IPS-NIHi7 (cell line): ENCODE measurements around the gene AHI1.
"Not testable (repeated sequence)": the region's sequence is repeated elsewhere in the genome, so short reads cannot be mapped to it uniquely, and the experiment has no call there.

Source experiments
- DNase-seq: peaks from one replicate; pipeline ENCODE4 v3.0.0; 2012; ENCODE audit warnings: mixed read lengths; ENCODE audit errors: extremely low spot score

The AHI1 gene

DNA sequence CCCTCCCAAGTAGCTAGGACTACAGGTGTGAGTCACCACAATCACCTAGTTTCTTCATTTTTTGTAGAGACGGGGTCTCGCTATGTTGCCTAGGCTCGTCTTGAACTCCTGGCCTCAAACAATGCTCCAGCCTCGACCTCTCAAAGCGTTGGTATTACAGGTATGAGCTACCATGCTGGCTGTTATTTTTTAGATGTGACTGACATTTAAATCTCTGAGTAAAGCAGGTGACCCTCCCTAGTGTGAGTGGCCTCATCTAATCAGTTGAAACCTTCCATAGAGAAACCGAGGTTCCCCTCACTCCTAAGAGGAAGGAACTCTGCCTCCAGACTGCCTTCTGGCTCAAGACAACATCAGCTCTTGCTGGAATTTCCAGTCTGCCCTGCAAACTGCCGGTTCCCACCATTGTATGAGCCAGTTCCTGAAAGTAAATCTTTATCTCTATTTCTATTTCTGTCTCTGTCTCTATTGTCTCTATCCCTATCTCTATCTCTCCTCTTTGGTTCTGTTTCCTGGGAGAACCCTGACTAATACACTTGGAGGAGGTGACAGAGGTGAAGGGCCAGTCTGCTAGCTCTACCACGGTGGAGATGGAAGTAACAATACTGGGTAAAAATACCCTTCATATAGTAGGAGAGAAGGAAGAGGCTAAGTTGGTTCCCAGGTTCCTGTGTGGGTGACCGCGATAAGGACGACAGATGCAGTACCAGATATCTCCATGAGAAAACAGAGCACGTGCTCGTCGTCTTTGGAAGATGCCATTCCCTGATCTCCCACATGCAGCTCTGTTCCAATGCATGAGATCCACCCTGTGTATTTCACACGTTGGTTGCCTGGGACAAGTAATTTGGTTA lies 235.4 kb downstream of the AHI1 start:
- DNase-seq, result no peak

- no peak for DNase-seq
Measured at GRCh38 chr6:135260612-135261011, 236.9 kb downstream of the AHI1 start.

DNA sequence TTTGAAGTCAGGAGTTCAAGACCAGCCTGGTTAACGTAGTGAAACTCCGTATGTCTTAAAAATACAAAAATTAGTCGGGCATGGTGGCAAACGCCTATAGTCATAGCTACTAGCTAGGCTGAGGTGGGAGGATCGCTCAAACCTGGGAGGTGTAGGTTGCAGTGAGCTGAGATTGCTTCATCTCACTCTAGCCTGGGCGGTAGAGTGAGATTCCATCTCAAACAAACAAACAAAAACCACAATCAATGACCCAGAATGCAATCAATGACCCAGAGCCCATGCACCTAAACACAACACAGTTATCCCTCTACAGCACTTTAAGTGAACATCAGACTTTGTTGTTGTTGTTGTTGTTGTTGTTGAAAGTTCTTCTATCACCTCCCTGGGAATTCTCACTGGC lies 238.6 kb downstream of the AHI1 start:
- no peak for DNase-seq

- no peak for DNase-seq
Measured at GRCh38 chr6:135257631-135258405, 239.7 kb downstream of the AHI1 start.

GRCh38 chr6:135256866-135257265 lies 240.7 kb downstream of the AHI1 start:
- DNase-seq, result no peak

GRCh38 chr6:135254471-135254870 lies 243.1 kb downstream of the AHI1 start:
- DNase-seq, result no peak

GRCh38 chr6:135251498-135252441 lies 245.8 kb downstream of the AHI1 start:
- DNase-seq, result no peak

- DNase-seq, result peak; percentile 69
Measured at GRCh38 chr6:135250751-135251497, 246.6 kb downstream of the AHI1 start.

- no peak for DNase-seq
Measured at GRCh38 chr6:135250234-135250633, 247.3 kb downstream of the AHI1 start.

- DNase-seq, result not testable (repeated sequence)
Measured at GRCh38 chr6:135246412-135247012, 251.0 kb downstream of the AHI1 start.

DNA sequence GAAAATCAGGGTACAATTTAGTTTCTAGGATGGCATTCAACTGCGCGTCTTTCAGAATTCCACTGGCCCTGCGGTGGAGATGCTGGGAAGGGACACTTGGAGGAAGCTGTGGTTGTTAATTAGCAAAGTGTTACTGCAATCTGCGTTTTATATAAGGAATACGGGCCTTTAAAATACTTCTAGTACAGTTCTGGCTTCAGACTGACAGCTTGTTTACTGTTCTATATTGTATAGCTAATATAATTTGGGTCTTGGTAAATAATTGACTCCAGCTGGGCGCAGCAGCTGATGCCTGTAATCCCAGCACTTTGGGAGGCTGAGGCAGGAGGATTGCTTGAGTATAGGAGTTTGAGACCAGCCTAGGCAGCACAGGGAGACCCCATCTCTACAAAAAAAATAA lies 252.7 kb downstream of the AHI1 start:
- no peak for DNase-seq

DNA sequence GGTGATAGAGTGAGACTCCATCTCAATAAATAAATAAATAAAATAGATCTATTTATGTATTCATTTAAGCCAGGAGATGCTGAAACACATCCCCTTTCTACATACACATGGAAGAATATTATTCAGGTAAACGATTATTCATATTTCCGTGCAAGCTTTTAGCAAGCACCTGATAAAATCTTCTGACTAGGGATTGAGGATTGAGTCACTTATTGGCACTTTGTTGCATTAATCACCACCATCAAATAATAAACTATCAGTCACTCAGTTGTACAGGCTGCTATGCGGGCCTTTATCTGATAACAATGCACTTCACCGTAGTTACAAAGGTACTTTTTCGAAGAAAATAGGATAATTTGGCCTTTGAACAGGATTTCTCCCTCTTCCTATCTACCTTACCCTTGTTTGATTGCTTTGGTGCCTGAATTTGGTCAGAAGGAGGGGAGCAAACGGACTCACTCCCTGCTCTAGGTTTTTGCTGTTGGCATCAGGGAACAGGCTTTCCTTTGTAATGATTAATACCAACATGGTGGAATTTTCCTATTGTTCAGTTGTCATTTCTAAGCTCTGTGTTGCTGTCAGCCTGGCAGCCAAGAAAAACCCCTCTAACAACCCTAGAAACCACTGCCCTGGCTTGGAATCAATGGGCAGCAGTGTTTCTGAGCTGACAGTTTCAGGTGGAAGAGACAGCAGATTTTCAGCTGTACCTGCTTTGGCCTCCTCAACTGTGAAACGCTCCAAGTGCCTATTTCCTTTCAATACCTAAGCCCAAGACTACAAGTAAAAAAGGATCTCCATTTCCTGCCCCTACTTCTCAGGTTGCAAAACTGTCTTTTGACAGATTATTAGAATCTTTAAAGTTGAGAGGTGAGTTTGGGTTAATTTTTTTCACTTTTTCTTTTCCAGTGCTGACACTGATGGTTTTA lies 253.4 kb downstream of the AHI1 start:
- no peak for DNase-seq

DNA sequence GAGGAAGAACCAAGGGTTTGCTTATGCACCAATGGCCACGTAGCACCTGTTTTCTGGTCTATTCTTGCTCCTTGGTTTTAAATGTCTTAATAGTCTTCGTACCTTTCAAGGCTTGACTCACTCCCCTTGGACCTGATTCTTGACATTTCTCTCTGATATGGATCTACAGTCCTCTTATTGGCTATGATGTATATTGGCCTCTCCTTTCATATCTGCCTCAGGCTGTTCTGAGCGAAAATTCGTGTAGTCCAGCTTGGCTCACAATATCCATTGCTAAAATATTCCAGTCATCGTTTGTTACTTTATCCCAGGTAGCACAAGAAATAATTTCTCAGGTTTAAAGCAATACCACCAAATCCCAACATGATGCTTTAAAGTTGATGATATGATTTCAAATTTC lies 256.8 kb downstream of the AHI1 start:
- no peak for DNase-seq

DNA sequence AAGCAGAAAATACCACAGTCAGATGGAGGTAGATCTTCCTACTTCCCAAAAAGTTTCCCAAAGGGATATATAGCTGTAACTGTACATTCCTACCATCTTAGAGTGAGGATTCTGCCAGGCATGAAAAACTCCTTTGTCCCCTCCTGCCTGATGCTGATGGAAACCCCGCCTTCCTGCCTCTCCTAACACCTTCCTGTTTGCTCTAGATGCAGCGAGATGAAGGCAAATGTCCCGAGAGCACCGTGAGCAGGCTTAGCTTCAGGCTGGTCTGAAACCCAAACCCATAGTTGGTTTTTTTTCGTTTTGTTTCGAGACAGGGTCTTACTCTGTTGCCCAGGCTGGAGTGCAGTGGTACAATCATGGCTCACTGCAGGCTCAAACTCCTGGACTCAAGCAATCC lies 260.8 kb downstream of the AHI1 start:
- DNase-seq, result no peak

DNA sequence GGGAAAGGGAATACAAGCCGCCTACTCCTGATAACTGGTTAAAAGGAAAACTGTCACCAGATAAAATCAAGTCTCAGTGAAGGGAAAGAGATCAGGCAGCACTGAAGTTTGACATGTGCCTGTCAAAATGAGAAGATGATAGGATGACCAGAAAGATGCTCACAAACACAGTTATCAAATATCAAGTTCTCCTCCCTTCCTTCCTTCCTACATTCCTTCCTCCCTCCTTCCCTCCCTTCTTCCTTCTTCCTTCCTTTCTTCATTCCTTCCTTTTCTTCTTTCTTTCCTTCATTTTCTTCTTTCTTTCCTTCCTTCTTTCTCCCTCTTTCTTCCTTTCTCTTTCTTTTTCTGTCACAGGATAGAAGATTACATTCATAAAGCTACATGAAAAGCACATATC lies 261.2 kb downstream of the AHI1 start:
- DNase-seq, result no peak

GRCh38 chr6:135235716-135236115 lies 261.8 kb downstream of the AHI1 start:
- no peak for DNase-seq

DNA sequence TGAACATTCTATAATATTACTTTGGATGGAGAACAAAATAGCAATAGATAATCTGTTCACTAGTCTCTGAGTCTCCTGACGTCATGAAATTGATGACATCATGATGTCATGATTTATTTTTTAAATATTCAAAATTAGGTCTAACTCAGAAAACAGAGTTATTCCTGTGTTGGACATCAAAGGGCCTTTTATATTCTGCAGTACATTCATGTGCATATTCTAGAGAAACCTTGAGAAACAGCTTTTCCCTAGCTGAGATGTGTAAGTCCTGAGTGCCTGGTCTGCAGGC lies 263.1 kb downstream of the AHI1 start:
- DNase-seq, result no peak

- DNase-seq, result no peak
Measured at GRCh38 chr6:135233686-135234491, 263.7 kb downstream of the AHI1 start.
